ENCODE measurements around the gene HSPA1L. TPM values are rescaled to one million over a fixed set of nuclear protein-coding genes. Genes with fewer than 3 reads are reported as not detected.

Gene HSPA1L
- total and polyA plus RNA-seq, 10 of the 15 experiments (the other 5 are each of a cell fraction or from before 2014, with no cell fraction given) = 0.69 to 2.5 (median 1.5) TPM

DNA sequence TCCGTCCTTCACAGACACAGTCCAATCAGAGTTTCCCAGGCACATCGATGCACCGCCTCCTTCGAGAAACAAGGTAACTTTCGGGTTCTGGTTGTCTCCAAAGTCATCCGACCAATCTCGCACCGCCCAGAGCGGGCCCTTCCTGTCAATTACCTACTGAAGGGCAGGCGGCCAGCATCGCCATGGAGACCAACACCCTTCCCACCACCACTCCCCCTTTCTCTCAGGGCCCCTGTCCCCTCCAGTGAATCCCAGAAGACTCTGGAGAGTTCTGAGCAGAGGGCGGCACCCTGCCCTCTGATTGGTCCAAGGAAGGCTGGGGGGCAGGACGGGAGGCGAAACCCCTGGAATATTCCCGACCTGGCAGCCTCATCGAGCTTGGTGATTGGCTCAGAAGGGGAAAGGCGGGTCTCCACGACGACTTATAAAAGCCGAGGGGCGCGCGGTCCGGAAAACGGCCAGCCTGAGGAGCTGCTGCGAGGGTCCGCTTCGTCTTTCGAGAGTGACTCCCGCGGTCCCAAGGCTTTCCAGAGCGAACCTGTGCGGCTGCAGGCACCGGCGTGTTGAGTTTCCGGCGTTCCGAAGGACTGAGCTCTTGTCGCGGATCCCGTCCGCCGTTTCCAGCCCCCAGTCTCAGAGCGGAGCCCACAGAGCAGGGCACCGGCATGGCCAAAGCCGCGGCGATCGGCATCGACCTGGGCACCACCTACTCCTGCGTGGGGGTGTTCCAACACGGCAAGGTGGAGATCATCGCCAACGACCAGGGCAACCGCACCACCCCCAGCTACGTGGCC is 12.4 kb upstream of the HSPA1L start, which contains the start of gene HSPA1B (continued):
- TF ChIP-seq NR2C2 (IDR thresholded peaks at IDR 0.05; ENCODE audit: borderline replicate concordance, control insufficient read depth, insufficient read length, low read depth) = no peak
- no peak for TF ChIP-seq EGR1 (IDR thresholded peaks at IDR 0.05; ENCODE audit: borderline replicate concordance in 1 of 2, low read depth in 2 of 2, low read length in 2 of 2)
- TF ChIP-seq ESRRA (IDR thresholded peaks at IDR 0.05; ENCODE audit: low read length) = no peak
- TF ChIP-seq, protein P1, sequence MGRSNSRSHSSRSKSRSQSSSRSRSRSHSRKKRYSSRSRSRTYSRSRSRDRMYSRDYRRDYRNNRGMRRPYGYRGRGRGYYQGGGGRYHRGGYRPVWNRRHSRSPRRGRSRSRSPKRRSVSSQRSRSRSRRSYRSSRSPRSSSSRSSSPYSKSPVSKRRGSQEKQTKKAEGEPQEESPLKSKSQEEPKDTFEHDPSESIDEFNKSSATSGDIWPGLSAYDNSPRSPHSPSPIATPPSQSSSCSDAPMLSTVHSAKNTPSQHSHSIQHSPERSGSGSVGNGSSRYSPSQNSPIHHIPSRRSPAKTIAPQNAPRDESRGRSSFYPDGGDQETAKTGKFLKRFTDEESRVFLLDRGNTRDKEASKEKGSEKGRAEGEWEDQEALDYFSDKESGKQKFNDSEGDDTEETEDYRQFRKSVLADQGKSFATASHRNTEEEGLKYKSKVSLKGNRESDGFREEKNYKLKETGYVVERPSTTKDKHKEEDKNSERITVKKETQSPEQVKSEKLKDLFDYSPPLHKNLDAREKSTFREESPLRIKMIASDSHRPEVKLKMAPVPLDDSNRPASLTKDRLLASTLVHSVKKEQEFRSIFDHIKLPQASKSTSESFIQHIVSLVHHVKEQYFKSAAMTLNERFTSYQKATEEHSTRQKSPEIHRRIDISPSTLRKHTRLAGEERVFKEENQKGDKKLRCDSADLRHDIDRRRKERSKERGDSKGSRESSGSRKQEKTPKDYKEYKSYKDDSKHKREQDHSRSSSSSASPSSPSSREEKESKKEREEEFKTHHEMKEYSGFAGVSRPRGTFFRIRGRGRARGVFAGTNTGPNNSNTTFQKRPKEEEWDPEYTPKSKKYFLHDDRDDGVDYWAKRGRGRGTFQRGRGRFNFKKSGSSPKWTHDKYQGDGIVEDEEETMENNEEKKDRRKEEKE (IDR thresholded peaks at IDR 0.05) = no peak
- no peak for TF ChIP-seq ZSCAN29 (IDR thresholded peaks at IDR 0.05)
- TF ChIP-seq CHD4 (IDR thresholded peaks at IDR 0.05) = no peak
- no peak for TF ChIP-seq ETV6 (conservative IDR thresholded peaks at IDR 0.05 in 1 of 2, IDR thresholded peaks at IDR 0.05 in 1 of 2; ENCODE audit: borderline replicate concordance in 1 of 2, low read depth in 1 of 2)
- TF ChIP-seq HDGF (IDR thresholded peaks at IDR 0.05) = peak; percentile 91
- TF ChIP-seq EZH2 (IDR thresholded peaks at IDR 0.05; ENCODE audit: borderline replicate concordance, control insufficient read depth, low read depth, low read length) = no peak
- peak; percentile 88; the same call in 2 of the 3 replicates for TF ChIP-seq POU2F2 (IDR thresholded peaks at IDR 0.05; ENCODE audit: borderline replicate concordance, low read depth, low read length)
- TF ChIP-seq EP300 (IDR thresholded peaks at IDR 0.05; ENCODE audit: borderline replicate concordance in 1 of 2, control insufficient read depth in 1 of 2, low read depth in 2 of 2, low read length in 2 of 2) = peak in 1 of 2 experiments; percentile 86; a peak in 2 of 4 replicates
- TF ChIP-seq SUPT20H (IDR thresholded peaks at IDR 0.05; ENCODE audit: borderline replicate concordance, control insufficient read depth, low read depth, low read length) = no peak
- peak; percentile 88; the same call in 1 of the 2 replicates for TF ChIP-seq TCF12 (IDR thresholded peaks at IDR 0.05; ENCODE audit: low read depth, low read length)
- 0 out of 2 replicates have a peak, but pooled peaks have one; percentile 14 for TF ChIP-seq ZBTB11 (CRISPR knock-in tag; IDR thresholded peaks at IDR 0.05)
- TF ChIP-seq RB1 (IDR thresholded peaks at IDR 0.05; ENCODE audit: borderline replicate concordance) = 0 out of 2 replicates have a peak, but pooled peaks have one; percentile 61
- peak; percentile 33; the same call in 1 of the 2 replicates for TF ChIP-seq ZNF687 (IDR thresholded peaks at IDR 0.05)
- TF ChIP-seq POLR2AphosphoS2 (IDR thresholded peaks at IDR 0.05; ENCODE audit: low read depth, low read length) = peak; percentile 93

Measured in GM12878 (cell line).